ENCODE results near the gene SAMD4A.

DNA sequence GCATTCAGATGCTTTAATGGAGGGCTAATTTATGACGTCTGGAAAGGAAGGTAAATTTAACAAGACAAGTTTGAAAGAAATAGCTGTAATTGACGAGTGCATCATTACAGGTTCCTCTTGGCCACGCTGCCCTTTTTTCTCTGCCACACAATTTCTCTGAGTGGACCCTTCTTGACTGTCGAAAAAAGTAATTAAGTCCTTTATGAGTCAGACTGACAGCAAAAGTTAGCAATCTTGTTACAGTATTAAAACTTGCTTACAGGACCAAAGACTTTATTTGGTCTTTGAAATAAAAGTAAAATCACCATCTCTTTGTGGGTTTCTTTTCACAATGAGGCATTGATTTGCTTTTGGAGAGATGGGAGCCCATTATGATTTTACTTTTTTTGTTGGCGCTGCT, 42.6 kb downstream of the SAMD4A start:
- TF ChIP-seq POLR2A (IDR thresholded peaks at IDR 0.05): no peak
- TF ChIP-seq, protein P1, sequence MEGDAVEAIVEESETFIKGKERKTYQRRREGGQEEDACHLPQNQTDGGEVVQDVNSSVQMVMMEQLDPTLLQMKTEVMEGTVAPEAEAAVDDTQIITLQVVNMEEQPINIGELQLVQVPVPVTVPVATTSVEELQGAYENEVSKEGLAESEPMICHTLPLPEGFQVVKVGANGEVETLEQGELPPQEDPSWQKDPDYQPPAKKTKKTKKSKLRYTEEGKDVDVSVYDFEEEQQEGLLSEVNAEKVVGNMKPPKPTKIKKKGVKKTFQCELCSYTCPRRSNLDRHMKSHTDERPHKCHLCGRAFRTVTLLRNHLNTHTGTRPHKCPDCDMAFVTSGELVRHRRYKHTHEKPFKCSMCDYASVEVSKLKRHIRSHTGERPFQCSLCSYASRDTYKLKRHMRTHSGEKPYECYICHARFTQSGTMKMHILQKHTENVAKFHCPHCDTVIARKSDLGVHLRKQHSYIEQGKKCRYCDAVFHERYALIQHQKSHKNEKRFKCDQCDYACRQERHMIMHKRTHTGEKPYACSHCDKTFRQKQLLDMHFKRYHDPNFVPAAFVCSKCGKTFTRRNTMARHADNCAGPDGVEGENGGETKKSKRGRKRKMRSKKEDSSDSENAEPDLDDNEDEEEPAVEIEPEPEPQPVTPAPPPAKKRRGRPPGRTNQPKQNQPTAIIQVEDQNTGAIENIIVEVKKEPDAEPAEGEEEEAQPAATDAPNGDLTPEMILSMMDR (IDR thresholded peaks at IDR 0.05): no peak
